K562 (cell line): Measurements from ENCODE around the gene CHCHD10. TPM values are rescaled to one million over a fixed set of nuclear protein-coding genes. Genes with fewer than 3 reads are reported as not detected.
A peak's percentile ranks its signal among the peaks of the same experiment; 100 is the strongest.

Experiments
- ATAC-seq: fragments of 200-7000 bp; cut with Tn5 transposase; 3 replicates; pipeline ENCODE4 v1.9.1; 2020; ENCODE audit warnings: moderate library complexity
- BruUV-seq: library from RNA; stranded (reverse); fragments of 400-500 nt; replicated peaks from 2 replicates; lab custom pipeline; 2021; lab: Mats Ljungman, UMichigan
- CTCF ChIA-PET: fragments of 300-600 bp; formaldehyde crosslinking; extraction: SDS; loops from one replicate; lab custom pipeline; 2021; ENCODE audit warnings: low intra/inter-chr PET ratio; lab: Yijun Ruan, JAX
- POLR2A ChIA-PET: fragments of 300-600, 350-650 bp; sonication (Branson Sonifier 250); formaldehyde crosslinking; extraction: SDS; loops from one replicate; lab custom pipeline; 2021; ENCODE audit warnings: antibody characterized with exemption, inconsistent platforms; lab: Yijun Ruan, JAX
- DNase-seq, 4 experiments: peaks; one replicate each; pipeline versions ENCODE4 v3.0.0 to v3.0.0-alpha.2; 2011 to 2018; ENCODE audit warnings: low spot score in 3 of 4, mixed read lengths in 3 of 4; ENCODE audit errors: extremely low read depth in 1 of 4
- FAIRE-seq: peaks from 2 replicates; lab custom pipeline; 2011; peaks lifted over from hg19 to GRCh38; lab: Jason Lieb, UNC
- H2AFZ ChIP-seq: 2 replicates; pipeline ENCODE4 v1.6.0; 2011; ENCODE audit warnings: low read depth, low read length, control low read depth, inconsistent platforms
- H3K27ac ChIP-seq: fragments of 200-600 bp; 3 replicates; pipeline ENCODE4 v1.8.0; 2011; ENCODE audit warnings: low read depth, mild to moderate bottlenecking, control low read depth, inconsistent platforms, low read length, moderate library complexity, mixed read lengths; ENCODE audit errors: extremely low read depth
- H3K27me3 ChIP-seq, 2 experiments: fragments of 300-600 bp in 1 of 2; 2 replicates in 1 of 2; 3 replicates in 1 of 2; pipeline versions ENCODE4 v1.6.0 to v1.8.0; 2011; ENCODE audit warnings: inconsistent platforms in 2 of 2, low read length in 2 of 2, mild to moderate bottlenecking in 1 of 2, mixed read lengths in 1 of 2, moderate library complexity in 1 of 2; ENCODE audit not compliant: control insufficient read depth in 2 of 2, insufficient read depth in 2 of 2
- H3K36me3 ChIP-seq: fragments of 300-600 bp; 3 replicates; pipeline ENCODE4 v1.8.0; 2011; ENCODE audit warnings: mild to moderate bottlenecking, low read length, inconsistent platforms; ENCODE audit not compliant: control insufficient read depth, insufficient read depth
- H3K4me1 ChIP-seq, 2 experiments: fragments of 200-600 bp in 1 of 2; replicated peaks in 1 of 2; 2 replicates in 1 of 2; 3 replicates in 1 of 2; pipeline versions ENCODE4 v1.5.1 to v1.8.0; 2011; ENCODE audit warnings: inconsistent platforms in 2 of 2, low read length in 2 of 2, mild to moderate bottlenecking in 1 of 2, mixed read lengths in 1 of 2, moderate library complexity in 1 of 2; ENCODE audit not compliant: control insufficient read depth in 2 of 2, insufficient read depth in 2 of 2
- H3K4me2 ChIP-seq: 2 replicates; pipeline ENCODE4 v1.6.1; 2011; ENCODE audit warnings: low read length, control low read depth, inconsistent platforms, mixed read lengths; ENCODE audit not compliant: insufficient read depth
- H3K4me3 ChIP-seq: fragments of 200-600 bp; sonication (generic), shearing (Covaris generic); 2 replicates; pipeline ENCODE4 v1.5.1; 2016; ENCODE audit warnings: control low read depth, inconsistent platforms
- H3K79me2 ChIP-seq: fragments of 200-600 bp; 3 replicates; pipeline ENCODE4 v1.8.0; 2011; ENCODE audit warnings: low read length, inconsistent platforms; ENCODE audit not compliant: control insufficient read depth, insufficient read depth
- H3K9ac ChIP-seq, 2 experiments: 2 replicates each; pipeline versions ENCODE4 v1.6.0 to v1.6.1; 2011; ENCODE audit warnings: low read depth in 2 of 2, low read length in 2 of 2, control low read depth in 1 of 2, inconsistent platforms in 1 of 2, mild to moderate bottlenecking in 1 of 2, mixed read lengths in 1 of 2; ENCODE audit not compliant: insufficient read depth in 1 of 2
- H3K9me1 ChIP-seq: one replicate; pipeline ENCODE4 v1.6.0; 2011; ENCODE audit warnings: inconsistent platforms, mild to moderate bottlenecking, low read length, moderate library complexity; ENCODE audit not compliant: control insufficient read depth, insufficient read depth
- H3K9me3 ChIP-seq: replicated peaks from 2 replicates; pipeline ENCODE4 v1.5.1; 2011; ENCODE audit warnings: low read depth, low read length, inconsistent platforms; ENCODE audit not compliant: control insufficient read depth, insufficient read depth
- H4K20me1 ChIP-seq: replicated peaks from 2 replicates; pipeline ENCODE4 v1.6.1; 2011; ENCODE audit warnings: low read length, inconsistent platforms, mixed read lengths; ENCODE audit not compliant: control insufficient read depth, insufficient read depth
- FOXA1 ChIP-seq: fragments of 450-650 bp; IDR thresholded peaks from 2 replicates; pipeline ENCODE4 v1.6.1; 2016; ENCODE audit warnings: mild to moderate bottlenecking, borderline replicate concordance
- FOXJ2 ChIP-seq: fragments of 200-800 bp; sonication (Bioruptor generic); IDR thresholded peaks from 2 replicates; pipeline ENCODE4 v1.6.1; 2016; ENCODE audit warnings: missing genetic modification characterization, missing compliant biosample characterization
- MTA3 ChIP-seq: fragments of 450-650 bp; formaldehyde crosslinking; IDR thresholded peaks from 2 replicates; pipeline ENCODE4 v1.6.1; 2017; ENCODE audit warnings: mild to moderate bottlenecking, borderline replicate concordance
- NR1H2 ChIP-seq: sonication (generic); formaldehyde crosslinking; IDR thresholded peaks from 2 replicates; pipeline ENCODE4 v1.4.0; 2020; ENCODE audit warnings: mild to moderate bottlenecking, missing genetic modification reagents
- PCBP2 ChIP-seq: fragments of 200-400 bp; formaldehyde crosslinking; IDR thresholded peaks from 2 replicates; pipeline ENCODE4 v1.6.1; 2018; ENCODE audit warnings: low read length, low read depth, mild to moderate bottlenecking, moderate library complexity; ENCODE audit not compliant: poor library complexity, severe bottlenecking
- PRPF4 ChIP-seq: fragments of 200-400 bp; formaldehyde crosslinking; IDR thresholded peaks from one replicate; pipeline ENCODE4 v1.6.1; 2017; ENCODE audit warnings: low read length, low read depth, mild to moderate bottlenecking; ENCODE audit not compliant: insufficient read depth, poor library complexity, severe bottlenecking
- SIX5 ChIP-seq, 2 experiments: IDR thresholded peaks; 2 replicates each; pipeline ENCODE4 v1.6.1; 2011; ENCODE audit warnings: low read length in 2 of 2, borderline replicate concordance in 1 of 2, low read depth in 1 of 2, mild to moderate bottlenecking in 1 of 2, moderate library complexity in 1 of 2; ENCODE audit not compliant: insufficient read depth in 1 of 2
- TARDBP ChIP-seq: fragments of 450-650 bp; IDR thresholded peaks from 2 replicates; pipeline ENCODE4 v1.6.1; 2016
- TRIM24 ChIP-seq, 2 experiments: fragments of 450-650 bp; IDR thresholded peaks; 2 replicates each; pipeline ENCODE4 v1.6.1; 2016
- TSC22D4 ChIP-seq: fragments of 450-650 bp; IDR thresholded peaks from 2 replicates; pipeline ENCODE4 v1.6.1; 2016; ENCODE audit warnings: missing genetic modification characterization, missing biosample characterization, control low read depth
- ZNF24 ChIP-seq: fragments of 450-650 bp; IDR thresholded peaks from 2 replicates; pipeline ENCODE4 v1.6.1; 2016
- ZNF384 ChIP-seq: IDR thresholded peaks from 2 replicates; pipeline ENCODE4 v1.6.1; 2012; ENCODE audit warnings: low read depth, low read length, improper control_type of control experiment
- ZNF717 ChIP-seq: fragments of 250-450 bp; sonication (Bioruptor Pico); IDR thresholded peaks from 2 replicates; pipeline ENCODE4 v1.5.0; 2021
- WGBS: fragments of 100-300 bp; shearing (Covaris generic); methylation state at CpG from one replicate; pipeline ENCODE4 v1.1.6; 2016; ENCODE audit warnings: low coverage, mixed read lengths; ENCODE audit not compliant: insufficient coverage; ENCODE audit errors: missing lambda C conversion rate; 5-methylcytosine and 5-hydroxymethylcytosine counted together
- in situ Hi-C: fragments of 300-500 bp; cut with MboI; formaldehyde crosslinking; loops from 4 replicates; pipeline ENCODE4 v1.15.0; 2018; ENCODE audit warnings: inconsistent platforms, mixed read lengths
- intact Hi-C: fragments of 100-400 bp; cut with micrococcal nuclease; formaldehyde crosslinking; loops from 2 replicates; pipeline ENCODE4 v1.14.2; 2022
- polyA plus RNA-seq, 8 experiments: library from polyadenylated mRNA; depleted of rRNA in 4 of 8; stranded (reverse) in 5 of 8; unstranded in 3 of 8; fragments of >200 nt; fragmentation: Nextera tagmentation in 2 of 8; fragmentation: Illumina TruSeq in 1 of 8; extraction: Ambion mirVana in 2 of 8; extraction: Trizol in 1 of 8; gene quantifications; 2 replicates each; pipeline versions ENCODE4 v1.2.1 to v1.2.3, GENCODE V29; 2011 to 2014; ENCODE audit warnings: inconsistent platforms in 1 of 8, missing spikeins in 1 of 8
- total RNA-seq, 7 experiments: library from RNA; depleted of rRNA in 6 of 7; stranded (reverse); fragments of >200 nt in 6 of 7; fragmentation: Illumina TruSeq in 2 of 7; extraction: Trizol in 2 of 7; gene quantifications; 2 replicates each; pipeline versions ENCODE4 v1.2.1 to v1.2.3, GENCODE V29; 2011 to 2021; ENCODE audit warnings: low replicate concordance in 1 of 7
- TF ChIP-seq, protein P1 (sequence below): fragments of 450-650 bp; IDR thresholded peaks from 2 replicates; pipeline ENCODE4 v1.6.1; 2017; ENCODE audit warnings: antibody characterized with exemption
- TF ChIP-seq, protein P2 (sequence below): fragments of 450-650 bp; IDR thresholded peaks from 2 replicates; pipeline ENCODE4 v1.6.1; 2017; ENCODE audit warnings: mild to moderate bottlenecking, moderate library complexity
- TF ChIP-seq, protein P3 (sequence below): fragments of 450-650 bp; IDR thresholded peaks from 2 replicates; pipeline ENCODE4 v1.6.1; 2018; ENCODE audit warnings: mild to moderate bottlenecking, low read depth; ENCODE audit not compliant: partially characterized antibody
- TF ChIP-seq, protein P4 (sequence below): sonication (generic); formaldehyde crosslinking; IDR thresholded peaks from 2 replicates; pipeline ENCODE4 v1.8.1; 2023; ENCODE audit warnings: mild to moderate bottlenecking, missing genetic modification reagents, moderate library complexity

Gene CHCHD10
- total and polyA plus RNA-seq, 9 of the 15 experiments (the other 6 are each of a cell fraction or from before 2014, with no cell fraction given), result 15.2 to 292 (median 102) TPM

DNA sequence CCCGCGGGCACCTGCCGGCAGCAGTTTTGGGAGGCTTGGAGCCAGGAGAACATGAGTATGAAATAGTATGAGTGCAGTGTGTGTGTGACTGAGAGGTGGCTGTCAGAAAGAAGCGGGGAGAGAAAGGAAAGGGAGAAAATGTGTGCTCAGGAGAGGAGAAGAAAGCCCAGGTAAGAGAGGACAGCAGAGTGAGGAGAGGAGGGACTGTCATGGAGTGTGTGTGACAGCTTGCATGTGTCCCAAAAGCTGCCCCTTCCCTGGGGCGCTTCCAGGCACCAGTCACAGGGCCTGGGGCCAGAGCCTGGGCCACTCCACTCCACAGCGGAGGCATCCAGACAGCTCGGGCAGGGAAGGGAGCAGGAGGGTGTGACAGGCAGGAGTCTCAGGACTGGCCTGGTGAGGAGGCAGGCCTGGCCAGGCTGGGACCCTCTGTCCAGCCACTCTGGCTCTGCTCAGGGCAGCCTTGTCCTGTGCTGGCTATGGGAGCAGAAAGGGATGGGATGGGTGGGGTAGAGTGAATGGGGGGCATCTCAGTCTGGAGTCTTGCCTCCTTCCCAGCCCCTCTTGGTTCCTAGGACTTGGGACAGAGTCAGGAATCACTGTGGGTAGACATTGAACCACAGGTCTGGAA, 5.8 kb upstream of the CHCHD10 start:
- BruUV-seq, result TSS peak; percentile 56
- Histone ChIP-seq H3K4me3 (no peak overlapping the region; the same call in 1 of the 2 replicates), H2AFZ (peak overlapping the region; percentile 83; the same call in 1 of the 2 replicates)
- TF ChIP-seq FOXJ2 (tag) (no peak), ZNF717 (CRISPR knock-in tag) (no peak), PRPF4 (no peak), NR1H2 (CRISPR knock-in tag) (no peak), TRIM24 (IDR thresholded peaks at IDR 0.05) (no peak), SIX5 (IDR thresholded peaks at IDR 0.05; ENCODE audit: borderline replicate concordance in 1 of 2, insufficient read depth in 1 of 2, low read depth in 1 of 2, low read length in 2 of 2) (no peak), ZNF384 (no peak), ZNF24 (no peak), TSC22D4 (tag) (no peak), PCBP2 (no peak), MTA3 (no peak), TARDBP (no peak), FOXA1 (no peak)
- TF ChIP-seq, protein P1, sequence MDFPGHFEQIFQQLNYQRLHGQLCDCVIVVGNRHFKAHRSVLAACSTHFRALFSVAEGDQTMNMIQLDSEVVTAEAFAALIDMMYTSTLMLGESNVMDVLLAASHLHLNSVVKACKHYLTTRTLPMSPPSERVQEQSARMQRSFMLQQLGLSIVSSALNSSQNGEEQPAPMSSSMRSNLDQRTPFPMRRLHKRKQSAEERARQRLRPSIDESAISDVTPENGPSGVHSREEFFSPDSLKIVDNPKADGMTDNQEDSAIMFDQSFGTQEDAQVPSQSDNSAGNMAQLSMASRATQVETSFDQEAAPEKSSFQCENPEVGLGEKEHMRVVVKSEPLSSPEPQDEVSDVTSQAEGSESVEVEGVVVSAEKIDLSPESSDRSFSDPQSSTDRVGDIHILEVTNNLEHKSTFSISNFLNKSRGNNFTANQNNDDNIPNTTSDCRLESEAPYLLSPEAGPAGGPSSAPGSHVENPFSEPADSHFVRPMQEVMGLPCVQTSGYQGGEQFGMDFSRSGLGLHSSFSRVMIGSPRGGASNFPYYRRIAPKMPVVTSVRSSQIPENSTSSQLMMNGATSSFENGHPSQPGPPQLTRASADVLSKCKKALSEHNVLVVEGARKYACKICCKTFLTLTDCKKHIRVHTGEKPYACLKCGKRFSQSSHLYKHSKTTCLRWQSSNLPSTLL, result no peak
- TF ChIP-seq, protein P2, sequence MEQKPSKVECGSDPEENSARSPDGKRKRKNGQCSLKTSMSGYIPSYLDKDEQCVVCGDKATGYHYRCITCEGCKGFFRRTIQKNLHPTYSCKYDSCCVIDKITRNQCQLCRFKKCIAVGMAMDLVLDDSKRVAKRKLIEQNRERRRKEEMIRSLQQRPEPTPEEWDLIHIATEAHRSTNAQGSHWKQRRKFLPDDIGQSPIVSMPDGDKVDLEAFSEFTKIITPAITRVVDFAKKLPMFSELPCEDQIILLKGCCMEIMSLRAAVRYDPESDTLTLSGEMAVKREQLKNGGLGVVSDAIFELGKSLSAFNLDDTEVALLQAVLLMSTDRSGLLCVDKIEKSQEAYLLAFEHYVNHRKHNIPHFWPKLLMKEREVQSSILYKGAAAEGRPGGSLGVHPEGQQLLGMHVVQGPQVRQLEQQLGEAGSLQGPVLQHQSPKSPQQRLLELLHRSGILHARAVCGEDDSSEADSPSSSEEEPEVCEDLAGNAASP, result no peak
- TF ChIP-seq, protein P3, sequence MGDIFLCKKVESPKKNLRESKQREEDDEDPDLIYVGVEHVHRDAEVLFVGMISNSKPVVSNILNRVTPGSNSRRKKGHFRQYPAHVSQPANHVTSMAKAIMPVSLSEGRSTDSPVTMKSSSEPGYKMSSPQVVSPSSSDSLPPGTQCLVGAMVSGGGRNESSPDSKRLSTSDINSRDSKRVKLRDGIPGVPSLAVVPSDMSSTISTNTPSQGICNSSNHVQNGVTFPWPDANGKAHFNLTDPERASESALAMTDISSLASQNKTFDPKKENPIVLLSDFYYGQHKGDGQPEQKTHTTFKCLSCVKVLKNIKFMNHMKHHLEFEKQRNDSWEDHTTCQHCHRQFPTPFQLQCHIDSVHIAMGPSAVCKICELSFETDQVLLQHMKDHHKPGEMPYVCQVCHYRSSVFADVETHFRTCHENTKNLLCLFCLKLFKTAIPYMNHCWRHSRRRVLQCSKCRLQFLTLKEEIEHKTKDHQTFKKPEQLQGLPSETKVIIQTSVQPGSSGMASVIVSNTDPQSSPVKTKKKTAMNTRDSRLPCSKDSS, result no peak
- TF ChIP-seq, protein P4, sequence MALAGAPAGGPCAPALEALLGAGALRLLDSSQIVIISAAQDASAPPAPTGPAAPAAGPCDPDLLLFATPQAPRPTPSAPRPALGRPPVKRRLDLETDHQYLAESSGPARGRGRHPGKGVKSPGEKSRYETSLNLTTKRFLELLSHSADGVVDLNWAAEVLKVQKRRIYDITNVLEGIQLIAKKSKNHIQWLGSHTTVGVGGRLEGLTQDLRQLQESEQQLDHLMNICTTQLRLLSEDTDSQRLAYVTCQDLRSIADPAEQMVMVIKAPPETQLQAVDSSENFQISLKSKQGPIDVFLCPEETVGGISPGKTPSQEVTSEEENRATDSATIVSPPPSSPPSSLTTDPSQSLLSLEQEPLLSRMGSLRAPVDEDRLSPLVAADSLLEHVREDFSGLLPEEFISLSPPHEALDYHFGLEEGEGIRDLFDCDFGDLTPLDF (CRISPR knock-in tag), result no peak

More for the DNA sequence above, 5.8 kb upstream of the CHCHD10 start:
- H3K27ac ChIP-seq, result no peak overlapping the region
- no peaks in the 10 kb centered on the region for H4K20me1 ChIP-seq
- POLR2A ChIA-PET, result interaction anchor here (2.3 kb wide), 1 partner anchor 14 kb away, joined by 6 read pairs; the partner anchor contains the start of gene SMARCB1
- H3K9me3 ChIP-seq, result no peaks in the 10 kb centered on the region
- intact Hi-C loops, result no loop called here
- in situ Hi-C loops, result no loop called here
- ATAC-seq, result no peak
- H3K4me1 ChIP-seq, result peaks cover 3 to 23% of the 10 kb centered on the region in 2 experiments; a peak in 3 of 5 replicates
- H3K9ac ChIP-seq, result peak overlapping the region; percentile 49 to 88; a peak in 3 of 4 replicates
- WGBS, result 58% methylated on average over 4 of the region's 7 CpGs
- H3K9me1 ChIP-seq, result no peaks in the 10 kb centered on the region
- peak overlapping the region; percentile 75 for H3K4me2 ChIP-seq
- H3K27me3 ChIP-seq, result no peaks in the 10 kb centered on the region
- no peaks in the 10 kb centered on the region for H3K36me3 ChIP-seq
- no peak for DNase-seq
- CTCF ChIA-PET, result interaction anchor here (0.6 kb wide), 1 partner anchor 74 kb away, joined by 5 read pairs; no protein-coding TSS in a partner anchor
- no peaks in the 10 kb centered on the region for H3K79me2 ChIP-seq
- FAIRE-seq, result no peak
